HepG2 (cell line): ENCODE measurements around the gene PCBP2. TPM values are rescaled to one million over a fixed set of nuclear protein-coding genes. Genes with fewer than 3 reads are reported as not detected.
A peak's percentile ranks its signal among the peaks of the same experiment; 100 is the strongest.

Experiments used
- ATRX ChIP-seq: sonication (generic); formaldehyde crosslinking; IDR thresholded peaks from 2 replicates; pipeline ENCODE4 v1.4.0; 2020; ENCODE audit warnings: missing genetic modification reagents, borderline replicate concordance
- BCL6 ChIP-seq: IDR thresholded peaks from 2 replicates; pipeline ENCODE4 v1.6.1; 2016; ENCODE audit warnings: missing genetic modification reagents, missing compliant biosample characterization
- GLI4 ChIP-seq: sonication (generic); formaldehyde crosslinking; IDR thresholded peaks from 2 replicates; pipeline ENCODE4 v1.5.1; 2020; ENCODE audit warnings: missing genetic modification reagents, mild to moderate bottlenecking, moderate library complexity, borderline replicate concordance
- ISL2 ChIP-seq: sonication (generic); formaldehyde crosslinking; IDR thresholded peaks from 2 replicates; pipeline ENCODE4 v1.5.0; 2020; ENCODE audit warnings: missing genetic modification reagents
- MIER3 ChIP-seq: IDR thresholded peaks from 2 replicates; pipeline ENCODE4 v1.6.1; 2016; ENCODE audit warnings: missing compliant biosample characterization, borderline replicate concordance
- SP5 ChIP-seq: IDR thresholded peaks from 2 replicates; pipeline ENCODE4 v1.6.1; 2016; ENCODE audit warnings: low read depth, borderline replicate concordance
- ZFY ChIP-seq: sonication (generic); formaldehyde crosslinking; IDR thresholded peaks from 2 replicates; pipeline ENCODE4 v1.4.0; 2020; ENCODE audit warnings: missing genetic modification reagents
- ZNF605 ChIP-seq: sonication (generic); formaldehyde crosslinking; IDR thresholded peaks from 2 replicates; pipeline ENCODE4 v1.8.0; 2022; ENCODE audit warnings: mild to moderate bottlenecking, missing genetic modification reagents
- polyA plus RNA-seq, 8 experiments: library from polyadenylated mRNA; depleted of rRNA in 3 of 8; stranded (reverse) in 7 of 8; unstranded in 1 of 8; fragments of >200 nt; fragmentation: Illumina TruSeq in 4 of 8; extraction: Trizol in 4 of 8; gene quantifications; 2 replicates each; pipeline versions ENCODE4 v1.2.1 to v1.2.3, GENCODE V29; 2011 to 2016; ENCODE audit warnings: low read depth in 4 of 8, missing spikeins in 1 of 8, mixed read lengths in 1 of 8; ENCODE audit not compliant: insufficient read depth in 1 of 8
- total RNA-seq, 5 experiments: library from RNA; depleted of rRNA; stranded (reverse); fragments of >200 nt; fragmentation: Illumina TruSeq; extraction: Trizol; gene quantifications; 2 replicates each; pipeline ENCODE4 v1.2.3, GENCODE V29; 2016; ENCODE audit warnings: low read depth in 1 of 5
- TF ChIP-seq, protein P1 (sequence below): sonication (generic); formaldehyde crosslinking; conservative IDR thresholded peaks from 2 replicates; pipeline ENCODE4 v1.4.0; 2020; ENCODE audit warnings: mild to moderate bottlenecking, missing genetic modification reagents, moderate library complexity
- TF ChIP-seq, protein P2 (sequence below): sonication (generic); formaldehyde crosslinking; IDR thresholded peaks from 2 replicates; pipeline ENCODE4 v1.5.0; 2020; ENCODE audit warnings: mild to moderate bottlenecking, missing genetic modification reagents
- TF ChIP-seq, protein P3 (sequence below): sonication (generic); formaldehyde crosslinking; IDR thresholded peaks from 2 replicates; pipeline ENCODE4 v1.8.0; 2022; ENCODE audit warnings: mild to moderate bottlenecking, missing genetic modification reagents; ENCODE audit not compliant: insufficient replicate concordance
- TF ChIP-seq, protein P4 (sequence below): sonication (generic); formaldehyde crosslinking; IDR thresholded peaks from 2 replicates; pipeline ENCODE4 v1.5.0; 2020; ENCODE audit warnings: mild to moderate bottlenecking, missing genetic modification reagents, borderline replicate concordance
- TF ChIP-seq, protein P5 (sequence below): sonication (generic); formaldehyde crosslinking; IDR thresholded peaks from 2 replicates; pipeline ENCODE4 v1.4.0; 2020; ENCODE audit warnings: missing genetic modification reagents

The PCBP2 gene
- total and polyA plus RNA-seq, 2 of the 13 experiments (the other 11 are each of a cell fraction or from before 2014, with no cell fraction given) = 154 to 345 TPM

DNA sequence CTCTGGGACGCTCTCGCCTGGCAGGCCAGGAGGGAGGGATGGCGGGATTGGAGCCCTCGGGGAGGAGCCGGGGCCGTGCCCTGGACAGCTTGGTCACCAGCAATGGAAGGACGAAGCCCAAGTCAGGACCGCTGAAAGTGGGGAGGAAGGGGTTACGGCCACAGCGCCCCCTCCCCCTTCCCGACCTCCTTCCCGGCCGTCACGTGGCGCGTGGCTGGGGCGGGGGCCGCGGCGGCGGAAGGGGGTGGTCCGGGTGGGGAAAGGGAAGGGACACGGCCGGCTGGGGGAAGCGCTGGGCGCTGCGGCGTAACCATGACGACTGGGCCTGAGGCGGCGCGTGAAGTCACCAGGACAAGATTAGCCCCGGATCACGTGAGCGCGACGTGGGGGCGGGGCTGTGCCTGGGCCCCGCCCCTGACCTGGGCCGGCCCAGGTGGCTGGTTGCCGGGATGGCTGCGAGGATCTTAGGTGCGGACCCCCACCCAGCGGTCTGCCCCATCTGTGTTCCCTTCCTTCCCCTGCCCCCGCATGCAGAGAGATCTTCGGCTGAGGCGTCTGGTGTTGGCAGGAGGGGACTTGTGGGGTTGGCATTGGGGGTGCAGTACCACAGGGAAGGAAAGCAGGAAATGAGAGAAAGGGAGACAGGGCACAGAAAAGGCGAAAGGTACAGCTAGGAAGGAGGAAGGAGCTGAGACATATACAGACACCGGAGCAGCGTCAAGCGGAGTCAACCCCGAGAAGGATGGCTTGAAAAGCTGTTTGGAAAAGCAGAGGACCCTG, 41.1 kb downstream of the PCBP2 start (continued):
- TF ChIP-seq, protein P1, sequence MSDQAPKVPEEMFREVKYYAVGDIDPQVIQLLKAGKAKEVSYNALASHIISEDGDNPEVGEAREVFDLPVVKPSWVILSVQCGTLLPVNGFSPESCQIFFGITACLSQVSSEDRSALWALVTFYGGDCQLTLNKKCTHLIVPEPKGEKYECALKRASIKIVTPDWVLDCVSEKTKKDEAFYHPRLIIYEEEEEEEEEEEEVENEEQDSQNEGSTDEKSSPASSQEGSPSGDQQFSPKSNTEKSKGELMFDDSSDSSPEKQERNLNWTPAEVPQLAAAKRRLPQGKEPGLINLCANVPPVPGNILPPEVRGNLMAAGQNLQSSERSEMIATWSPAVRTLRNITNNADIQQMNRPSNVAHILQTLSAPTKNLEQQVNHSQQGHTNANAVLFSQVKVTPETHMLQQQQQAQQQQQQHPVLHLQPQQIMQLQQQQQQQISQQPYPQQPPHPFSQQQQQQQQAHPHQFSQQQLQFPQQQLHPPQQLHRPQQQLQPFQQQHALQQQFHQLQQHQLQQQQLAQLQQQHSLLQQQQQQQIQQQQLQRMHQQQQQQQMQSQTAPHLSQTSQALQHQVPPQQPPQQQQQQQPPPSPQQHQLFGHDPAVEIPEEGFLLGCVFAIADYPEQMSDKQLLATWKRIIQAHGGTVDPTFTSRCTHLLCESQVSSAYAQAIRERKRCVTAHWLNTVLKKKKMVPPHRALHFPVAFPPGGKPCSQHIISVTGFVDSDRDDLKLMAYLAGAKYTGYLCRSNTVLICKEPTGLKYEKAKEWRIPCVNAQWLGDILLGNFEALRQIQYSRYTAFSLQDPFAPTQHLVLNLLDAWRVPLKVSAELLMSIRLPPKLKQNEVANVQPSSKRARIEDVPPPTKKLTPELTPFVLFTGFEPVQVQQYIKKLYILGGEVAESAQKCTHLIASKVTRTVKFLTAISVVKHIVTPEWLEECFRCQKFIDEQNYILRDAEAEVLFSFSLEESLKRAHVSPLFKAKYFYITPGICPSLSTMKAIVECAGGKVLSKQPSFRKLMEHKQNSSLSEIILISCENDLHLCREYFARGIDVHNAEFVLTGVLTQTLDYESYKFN (CRISPR knock-in tag) = peak; percentile 54
- TF ChIP-seq ATRX (CRISPR knock-in tag) = no peak
- TF ChIP-seq, protein P2, sequence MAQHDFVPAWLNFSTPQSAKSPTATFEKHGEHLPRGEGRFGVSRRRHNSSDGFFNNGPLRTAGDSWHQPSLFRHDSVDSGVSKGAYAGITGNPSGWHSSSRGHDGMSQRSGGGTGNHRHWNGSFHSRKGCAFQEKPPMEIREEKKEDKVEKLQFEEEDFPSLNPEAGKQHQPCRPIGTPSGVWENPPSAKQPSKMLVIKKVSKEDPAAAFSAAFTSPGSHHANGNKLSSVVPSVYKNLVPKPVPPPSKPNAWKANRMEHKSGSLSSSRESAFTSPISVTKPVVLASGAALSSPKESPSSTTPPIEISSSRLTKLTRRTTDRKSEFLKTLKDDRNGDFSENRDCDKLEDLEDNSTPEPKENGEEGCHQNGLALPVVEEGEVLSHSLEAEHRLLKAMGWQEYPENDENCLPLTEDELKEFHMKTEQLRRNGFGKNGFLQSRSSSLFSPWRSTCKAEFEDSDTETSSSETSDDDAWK (CRISPR knock-in tag) = no peak
- TF ChIP-seq BCL6 (CRISPR knock-in tag) = 0 out of 2 replicates have a peak, but pooled peaks have one; percentile 45
- 0 out of 2 replicates have a peak, but pooled peaks have one; percentile 39 for TF ChIP-seq ZNF605
- peak; percentile 29; the same call in 1 of the 2 replicates for TF ChIP-seq SP5 (CRISPR knock-in tag)
- TF ChIP-seq ISL2 (CRISPR knock-in tag) = peak; percentile 61; the same call in 1 of the 2 replicates
- TF ChIP-seq, protein P3, sequence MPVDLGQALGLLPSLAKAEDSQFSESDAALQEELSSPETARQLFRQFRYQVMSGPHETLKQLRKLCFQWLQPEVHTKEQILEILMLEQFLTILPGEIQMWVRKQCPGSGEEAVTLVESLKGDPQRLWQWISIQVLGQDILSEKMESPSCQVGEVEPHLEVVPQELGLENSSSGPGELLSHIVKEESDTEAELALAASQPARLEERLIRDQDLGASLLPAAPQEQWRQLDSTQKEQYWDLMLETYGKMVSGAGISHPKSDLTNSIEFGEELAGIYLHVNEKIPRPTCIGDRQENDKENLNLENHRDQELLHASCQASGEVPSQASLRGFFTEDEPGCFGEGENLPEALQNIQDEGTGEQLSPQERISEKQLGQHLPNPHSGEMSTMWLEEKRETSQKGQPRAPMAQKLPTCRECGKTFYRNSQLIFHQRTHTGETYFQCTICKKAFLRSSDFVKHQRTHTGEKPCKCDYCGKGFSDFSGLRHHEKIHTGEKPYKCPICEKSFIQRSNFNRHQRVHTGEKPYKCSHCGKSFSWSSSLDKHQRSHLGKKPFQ = peak; percentile 65
- TF ChIP-seq, protein P4, sequence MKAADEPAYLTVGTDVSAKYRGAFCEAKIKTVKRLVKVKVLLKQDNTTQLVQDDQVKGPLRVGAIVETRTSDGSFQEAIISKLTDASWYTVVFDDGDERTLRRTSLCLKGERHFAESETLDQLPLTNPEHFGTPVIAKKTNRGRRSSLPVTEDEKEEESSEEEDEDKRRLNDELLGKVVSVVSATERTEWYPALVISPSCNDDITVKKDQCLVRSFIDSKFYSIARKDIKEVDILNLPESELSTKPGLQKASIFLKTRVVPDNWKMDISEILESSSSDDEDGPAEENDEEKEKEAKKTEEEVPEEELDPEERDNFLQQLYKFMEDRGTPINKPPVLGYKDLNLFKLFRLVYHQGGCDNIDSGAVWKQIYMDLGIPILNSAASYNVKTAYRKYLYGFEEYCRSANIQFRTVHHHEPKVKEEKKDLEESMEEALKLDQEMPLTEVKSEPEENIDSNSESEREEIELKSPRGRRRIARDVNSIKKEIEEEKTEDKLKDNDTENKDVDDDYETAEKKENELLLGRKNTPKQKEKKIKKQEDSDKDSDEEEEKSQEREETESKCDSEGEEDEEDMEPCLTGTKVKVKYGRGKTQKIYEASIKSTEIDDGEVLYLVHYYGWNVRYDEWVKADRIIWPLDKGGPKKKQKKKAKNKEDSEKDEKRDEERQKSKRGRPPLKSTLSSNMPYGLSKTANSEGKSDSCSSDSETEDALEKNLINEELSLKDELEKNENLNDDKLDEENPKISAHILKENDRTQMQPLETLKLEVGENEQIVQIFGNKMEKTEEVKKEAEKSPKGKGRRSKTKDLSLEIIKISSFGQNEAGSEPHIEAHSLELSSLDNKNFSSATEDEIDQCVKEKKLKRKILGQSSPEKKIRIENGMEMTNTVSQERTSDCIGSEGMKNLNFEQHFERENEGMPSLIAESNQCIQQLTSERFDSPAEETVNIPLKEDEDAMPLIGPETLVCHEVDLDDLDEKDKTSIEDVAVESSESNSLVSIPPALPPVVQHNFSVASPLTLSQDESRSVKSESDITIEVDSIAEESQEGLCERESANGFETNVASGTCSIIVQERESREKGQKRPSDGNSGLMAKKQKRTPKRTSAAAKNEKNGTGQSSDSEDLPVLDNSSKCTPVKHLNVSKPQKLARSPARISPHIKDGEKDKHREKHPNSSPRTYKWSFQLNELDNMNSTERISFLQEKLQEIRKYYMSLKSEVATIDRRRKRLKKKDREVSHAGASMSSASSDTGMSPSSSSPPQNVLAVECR = peak; percentile 73
- TF ChIP-seq GLI4 (CRISPR knock-in tag) = no peak
- peak; percentile 43 for TF ChIP-seq ZFY (CRISPR knock-in tag)
- no peak for TF ChIP-seq MIER3 (CRISPR knock-in tag)
- TF ChIP-seq, protein P5, sequence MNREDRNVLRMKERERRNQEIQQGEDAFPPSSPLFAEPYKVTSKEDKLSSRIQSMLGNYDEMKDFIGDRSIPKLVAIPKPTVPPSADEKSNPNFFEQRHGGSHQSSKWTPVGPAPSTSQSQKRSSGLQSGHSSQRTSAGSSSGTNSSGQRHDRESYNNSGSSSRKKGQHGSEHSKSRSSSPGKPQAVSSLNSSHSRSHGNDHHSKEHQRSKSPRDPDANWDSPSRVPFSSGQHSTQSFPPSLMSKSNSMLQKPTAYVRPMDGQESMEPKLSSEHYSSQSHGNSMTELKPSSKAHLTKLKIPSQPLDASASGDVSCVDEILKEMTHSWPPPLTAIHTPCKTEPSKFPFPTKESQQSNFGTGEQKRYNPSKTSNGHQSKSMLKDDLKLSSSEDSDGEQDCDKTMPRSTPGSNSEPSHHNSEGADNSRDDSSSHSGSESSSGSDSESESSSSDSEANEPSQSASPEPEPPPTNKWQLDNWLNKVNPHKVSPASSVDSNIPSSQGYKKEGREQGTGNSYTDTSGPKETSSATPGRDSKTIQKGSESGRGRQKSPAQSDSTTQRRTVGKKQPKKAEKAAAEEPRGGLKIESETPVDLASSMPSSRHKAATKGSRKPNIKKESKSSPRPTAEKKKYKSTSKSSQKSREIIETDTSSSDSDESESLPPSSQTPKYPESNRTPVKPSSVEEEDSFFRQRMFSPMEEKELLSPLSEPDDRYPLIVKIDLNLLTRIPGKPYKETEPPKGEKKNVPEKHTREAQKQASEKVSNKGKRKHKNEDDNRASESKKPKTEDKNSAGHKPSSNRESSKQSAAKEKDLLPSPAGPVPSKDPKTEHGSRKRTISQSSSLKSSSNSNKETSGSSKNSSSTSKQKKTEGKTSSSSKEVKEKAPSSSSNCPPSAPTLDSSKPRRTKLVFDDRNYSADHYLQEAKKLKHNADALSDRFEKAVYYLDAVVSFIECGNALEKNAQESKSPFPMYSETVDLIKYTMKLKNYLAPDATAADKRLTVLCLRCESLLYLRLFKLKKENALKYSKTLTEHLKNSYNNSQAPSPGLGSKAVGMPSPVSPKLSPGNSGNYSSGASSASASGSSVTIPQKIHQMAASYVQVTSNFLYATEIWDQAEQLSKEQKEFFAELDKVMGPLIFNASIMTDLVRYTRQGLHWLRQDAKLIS (CRISPR knock-in tag) = no peak
